PC-3 (cell line): Measurements from ENCODE around the gene NTN5. TPM values are rescaled to one million over a fixed set of nuclear protein-coding genes. Genes with fewer than 3 reads are reported as not detected.

Source experiments
- ATAC-seq: fragments of 200-7000 bp; cut with Tn5 transposase; 2 replicates; pipeline ENCODE4 v1.9.1; 2020; ENCODE audit warnings: mild to moderate bottlenecking, moderate library complexity
- BruUV-seq: library from RNA; stranded (reverse); fragments of 400-500 nt; replicated peaks from 2 replicates; lab custom pipeline; 2021; lab: Mats Ljungman, UMichigan
- CTCF ChIA-PET: fragments of 300-600 bp; sonication (Branson Sonifier 250); formaldehyde crosslinking; loops from one replicate; lab custom pipeline; 2022; ENCODE audit warnings: antibody characterized with exemption; lab: Charles Lee
- POLR2A ChIA-PET: fragments of 300-600 bp; sonication (Branson Sonifier 250); formaldehyde crosslinking; loops from one replicate; lab custom pipeline; 2022; ENCODE audit warnings: antibody characterized with exemption; ENCODE audit not compliant: unreplicated experiment; lab: Charles Lee
- DNase-seq: peaks from one replicate; pipeline ENCODE4 v3.0.0-alpha.2; 2015
- H2AFZ ChIP-seq: fragments of 300-600 bp; sonication (generic); 2 replicates; pipeline ENCODE4 v1.6.0; 2016; ENCODE audit warnings: antibody characterized with exemption, low read length
- H3F3A ChIP-seq: fragments of 300-600 bp; sonication (generic); one replicate; pipeline ENCODE4 v1.6.0; 2017; ENCODE audit warnings: antibody characterized with exemption, low read length, control low read depth, mild to moderate bottlenecking; ENCODE audit not compliant: unreplicated experiment
- H3K27ac ChIP-seq: fragments of 300-600 bp; sonication (generic); 2 replicates; pipeline ENCODE4 v1.5.1; 2016; ENCODE audit warnings: mild to moderate bottlenecking, low read length
- H3K27me3 ChIP-seq: fragments of 300-600 bp; sonication (generic); 2 replicates; pipeline ENCODE4 v1.6.1; 2016; ENCODE audit warnings: low read length, mixed read lengths
- H3K36me3 ChIP-seq: fragments of 300-600 bp; sonication (generic); 2 replicates; pipeline ENCODE4 v1.6.1; 2016; ENCODE audit warnings: low read depth, mixed run types, low read length, mixed read lengths
- H3K4me1 ChIP-seq: fragments of 300-600 bp; sonication (generic); 2 replicates; pipeline ENCODE4 v1.5.1; 2016; ENCODE audit warnings: low read length; ENCODE audit not compliant: insufficient read depth
- H3K4me2 ChIP-seq: fragments of 300-600 bp; sonication (generic); 2 replicates; pipeline ENCODE4 v1.6.0; 2016; ENCODE audit warnings: low read length
- H3K4me3 ChIP-seq: fragments of 300-600 bp; sonication (generic); 2 replicates; pipeline ENCODE4 v1.5.1; 2016; ENCODE audit warnings: mild to moderate bottlenecking, low read length, mixed read lengths
- H3K79me2 ChIP-seq: fragments of 300-600 bp; sonication (generic); 2 replicates; pipeline ENCODE4 v1.6.1; 2017; ENCODE audit warnings: low read length, mixed read lengths
- H3K9ac ChIP-seq: fragments of 300-600 bp; sonication (generic); 2 replicates; pipeline ENCODE4 v1.6.0; 2016; ENCODE audit warnings: mild to moderate bottlenecking, low read length
- H3K9me2 ChIP-seq: fragments of 300-600 bp; sonication (generic); replicated peaks from 2 replicates; pipeline ENCODE4 v1.6.1; 2016; ENCODE audit warnings: mixed run types, low read length, mixed read lengths
- H3K9me3 ChIP-seq: fragments of 300-600 bp; sonication (generic); 2 replicates; pipeline ENCODE4 v1.6.1; 2016; ENCODE audit warnings: low read length, mixed read lengths
- H4K20me1 ChIP-seq: fragments of 300-600 bp; sonication (generic); 2 replicates; pipeline ENCODE4 v1.6.1; 2016; ENCODE audit warnings: low read length, mixed read lengths
- EZH2 ChIP-seq: fragments of 300-600 bp; sonication (generic); IDR thresholded peaks from one replicate; pipeline ENCODE4 v1.6.1; 2017; ENCODE audit warnings: antibody characterized with exemption, mild to moderate bottlenecking, low read length; ENCODE audit not compliant: unreplicated experiment
- EZH2phosphoT487 ChIP-seq: fragments of 300-600 bp; sonication (generic); IDR thresholded peaks from 2 replicates; pipeline ENCODE4 v1.6.1; 2018; ENCODE audit warnings: mild to moderate bottlenecking, antibody characterized with exemption, low read length, borderline replicate concordance
- intact Hi-C: fragments of 100-400 bp; cut with micrococcal nuclease; formaldehyde crosslinking; loops from 2 replicates; pipeline ENCODE4 v1.9.0; 2023
- total RNA-seq: library from RNA; depleted of rRNA; stranded (reverse); fragments of >200 nt; gene quantifications from 2 replicates; pipeline ENCODE4 v1.2.3, GENCODE V29; 2014; rRNA removed
- TF ChIP-seq, protein P1 (sequence below): fragments of 300-600 bp; sonication (generic); conservative IDR thresholded peaks from 2 replicates; pipeline ENCODE4 v1.5.1; 2017; ENCODE audit warnings: antibody characterized with exemption, low read depth, mild to moderate bottlenecking, low read length

Gene NTN5
- total RNA-seq, 1 experiment from 2014 or later: 0.18 TPM

DNA sequence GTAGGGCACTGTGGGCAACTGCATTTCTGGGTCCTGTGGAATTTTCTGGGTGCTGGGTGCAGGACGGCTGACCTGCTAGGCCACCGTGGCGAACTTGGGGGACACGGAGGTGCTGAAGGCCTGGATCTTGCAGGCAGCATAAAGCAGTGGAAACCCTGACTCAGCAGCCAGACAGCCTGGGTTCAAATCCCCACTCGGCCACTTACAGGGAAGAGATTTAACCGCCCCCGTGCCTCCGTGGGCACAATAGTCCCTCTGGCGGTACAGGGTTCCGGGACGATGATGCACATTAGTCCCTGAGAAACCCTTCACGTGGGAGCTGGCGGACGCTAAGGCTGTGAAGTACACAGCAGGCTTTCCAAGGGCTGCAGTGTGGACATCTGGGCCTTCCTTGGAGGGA lies 60.9 kb downstream of the NTN5 start:
- no peak overlapping the region for H3K27ac ChIP-seq
- ATAC-seq (no peak), DNase-seq (no peak)
- no peaks in the 10 kb centered on the region for H3K27me3 ChIP-seq
- H4K20me1 ChIP-seq: peaks cover 15% of the 10 kb centered on the region
- H3K4me1 ChIP-seq: peaks cover 12% of the 10 kb centered on the region; the same call in 1 of the 2 replicates
- no peak for TF ChIP-seq EZH2phosphoT487
- TF ChIP-seq EZH2: no peak
- TF ChIP-seq, protein P1, sequence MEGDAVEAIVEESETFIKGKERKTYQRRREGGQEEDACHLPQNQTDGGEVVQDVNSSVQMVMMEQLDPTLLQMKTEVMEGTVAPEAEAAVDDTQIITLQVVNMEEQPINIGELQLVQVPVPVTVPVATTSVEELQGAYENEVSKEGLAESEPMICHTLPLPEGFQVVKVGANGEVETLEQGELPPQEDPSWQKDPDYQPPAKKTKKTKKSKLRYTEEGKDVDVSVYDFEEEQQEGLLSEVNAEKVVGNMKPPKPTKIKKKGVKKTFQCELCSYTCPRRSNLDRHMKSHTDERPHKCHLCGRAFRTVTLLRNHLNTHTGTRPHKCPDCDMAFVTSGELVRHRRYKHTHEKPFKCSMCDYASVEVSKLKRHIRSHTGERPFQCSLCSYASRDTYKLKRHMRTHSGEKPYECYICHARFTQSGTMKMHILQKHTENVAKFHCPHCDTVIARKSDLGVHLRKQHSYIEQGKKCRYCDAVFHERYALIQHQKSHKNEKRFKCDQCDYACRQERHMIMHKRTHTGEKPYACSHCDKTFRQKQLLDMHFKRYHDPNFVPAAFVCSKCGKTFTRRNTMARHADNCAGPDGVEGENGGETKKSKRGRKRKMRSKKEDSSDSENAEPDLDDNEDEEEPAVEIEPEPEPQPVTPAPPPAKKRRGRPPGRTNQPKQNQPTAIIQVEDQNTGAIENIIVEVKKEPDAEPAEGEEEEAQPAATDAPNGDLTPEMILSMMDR: no peak
- H3K9ac ChIP-seq: no peak overlapping the region
- no peak overlapping the region for H2AFZ ChIP-seq
- peaks cover 13% of the 10 kb centered on the region for H3K79me2 ChIP-seq
- BruUV-seq: no TSS peak
- H3K9me2 ChIP-seq: no peaks in the 10 kb centered on the region
- intact Hi-C loops: no loop called here
- CTCF ChIA-PET: no interaction called here
- no peaks in the 10 kb centered on the region for H3F3A ChIP-seq
- no peak overlapping the region for H3K4me3 ChIP-seq
- POLR2A ChIA-PET: no interaction called here
- H3K9me3 ChIP-seq: no peaks in the 10 kb centered on the region
- H3K36me3 ChIP-seq: peaks cover 18% of the 10 kb centered on the region
- H3K4me2 ChIP-seq: no peak overlapping the region

Other genes starting within 250 kb of the NTN5 start
- 33.2 and 46.7 TPM in 2 replicates for gene GRWD1, start 227.0 kb downstream of the NTN5 start, total RNA-seq
- gene KCNJ14, start 217.4 kb downstream of the NTN5 start, total RNA-seq: 1.4 and 2.2 TPM in 2 replicates
- gene CYTH2, start 203.6 kb downstream of the NTN5 start, total RNA-seq: 50.5 and 58.6 TPM in 2 replicates
- gene LMTK3, start 161.2 kb downstream of the NTN5 start, total RNA-seq: 4.8 and 8.3 TPM in 2 replicates
- gene SULT2B1, start 120.8 kb downstream of the NTN5 start, total RNA-seq: 4.8 and 6.7 TPM in 2 replicates
- not detected in 2 replicates for gene SPACA4, start 66.3 kb downstream of the NTN5 start, total RNA-seq
- gene FAM83E, start 57.9 kb downstream of the NTN5 start, total RNA-seq: 4.6 and 4.7 TPM in 2 replicates
- gene RPL18, start 53.8 kb downstream of the NTN5 start, total RNA-seq: 1,237 and 1,503 TPM in 2 replicates
- gene SPHK2, start 53.5 kb downstream of the NTN5 start, total RNA-seq: 8.5 and 8.6 TPM in 2 replicates
- gene DBP, start 35.6 kb downstream of the NTN5 start, total RNA-seq: 9.0 and 12.2 TPM in 2 replicates
- 0.63 and 4.1 TPM in 2 replicates for gene CA11, start 26.8 kb downstream of the NTN5 start, total RNA-seq
- 0.69 TPM in 1 of 2 replicates, not detected in the other for gene FUT2, start 23.0 kb upstream of the NTN5 start, total RNA-seq
- gene MAMSTR, start 46.7 kb upstream of the NTN5 start, total RNA-seq: 0.18 and 0.40 TPM in 2 replicates
- gene RASIP1, start 67.6 kb upstream of the NTN5 start, total RNA-seq: 0.40 and 0.51 TPM in 2 replicates
- not detected in 2 replicates for gene IZUMO1, start 73.9 kb upstream of the NTN5 start, total RNA-seq
- 4.6 and 4.8 TPM in 2 replicates for gene FUT1, start 79.6 kb upstream of the NTN5 start, total RNA-seq
- not detected in 2 replicates for gene FGF21, start 82.5 kb upstream of the NTN5 start, total RNA-seq
- gene BCAT2, start 138.0 kb upstream of the NTN5 start, total RNA-seq: 41.1 and 50.0 TPM in 2 replicates
- 15.0 and 15.4 TPM in 2 replicates for gene HSD17B14, start 163.5 kb upstream of the NTN5 start, total RNA-seq
- gene PLEKHA4, start 195.6 kb upstream of the NTN5 start, total RNA-seq: 0.63 and 1.2 TPM in 2 replicates
- gene PPP1R15A, start 199.4 kb upstream of the NTN5 start, total RNA-seq: 78.0 and 105 TPM in 2 replicates
- gene TULP2, start 225.7 kb upstream of the NTN5 start, total RNA-seq: not detected in 2 replicates
- gene NUCB1, start 227.3 kb upstream of the NTN5 start, total RNA-seq: 137 and 138 TPM in 2 replicates